ENCODE data around the gene ENTPD2.
A peak's percentile ranks its signal among the peaks of the same experiment; 100 is the strongest.
"Not testable (repeated sequence)": the region's sequence is repeated elsewhere in the genome, so short reads cannot be mapped to it uniquely, and the experiment has no call there.

Gene ENTPD2

DNA sequence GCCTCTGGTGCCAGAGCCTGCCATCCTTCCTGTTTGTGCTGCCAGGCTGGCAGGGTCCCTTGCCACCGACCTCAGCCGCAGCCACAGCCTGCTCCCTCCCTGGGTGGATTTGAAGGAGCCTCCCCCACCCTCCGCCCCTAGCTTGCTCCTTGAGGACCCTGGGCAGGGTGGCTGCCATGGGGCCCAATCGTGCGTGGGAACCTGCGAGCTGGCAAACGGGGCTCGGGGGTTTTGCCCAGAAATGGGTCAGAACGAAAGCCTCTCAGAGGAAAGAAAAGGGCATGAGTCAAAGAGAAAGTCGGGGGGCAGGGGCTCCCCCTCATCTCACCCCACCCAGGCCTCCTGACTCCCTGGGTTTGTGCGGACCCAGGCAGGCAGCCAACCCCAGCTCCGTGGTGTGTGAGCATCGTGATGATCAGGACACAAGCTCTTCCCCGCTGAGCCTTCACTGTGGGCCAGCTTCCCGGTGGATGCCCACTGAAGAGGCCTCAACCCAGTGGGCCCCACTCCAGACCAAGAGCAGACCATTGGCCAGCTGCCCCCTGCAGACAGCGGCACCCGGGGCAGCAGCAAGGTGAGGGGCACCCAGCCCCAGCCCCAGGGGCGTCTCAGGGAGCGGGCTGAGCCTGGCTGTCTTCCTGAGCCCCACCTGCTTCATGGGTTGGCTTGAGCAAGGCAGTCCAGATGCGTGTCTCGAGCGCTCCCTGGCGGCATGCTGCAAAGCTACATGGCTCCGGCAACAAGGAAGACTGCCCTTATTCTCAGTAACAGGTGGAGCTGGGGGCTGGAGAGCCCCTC is 19.0 kb downstream of the ENTPD2 start:
- no peaks in the 10 kb centered on the region for H3K79me2 ChIP-seq (ENCODE audit: control insufficient read depth, insufficient read depth, low read length)
- H3K36me3 ChIP-seq (ENCODE audit: control insufficient read depth, insufficient read depth, low read length): no peaks in the 10 kb centered on the region
- no peak overlapping the region for H4K5ac ChIP-seq (ENCODE audit: low read length)
- no peak overlapping the region for H2AK5ac ChIP-seq (ENCODE audit: low read length)
- WGBS (ENCODE audit: extremely low coverage, insufficient coverage, low lambda C conversion rate): no CpG with 5 or more reads among the region's 24 CpGs
- no peak overlapping the region for H3K9ac ChIP-seq (ENCODE audit: low read length)
- no peak overlapping the region for H2BK5ac ChIP-seq (ENCODE audit: low read length)
- no peak overlapping the region for H2BK15ac ChIP-seq (replicated peaks; ENCODE audit: low read depth)
- H3K79me1 ChIP-seq (ENCODE audit: low read length): no peaks in the 10 kb centered on the region
- no peak overlapping the region for H2BK120ac ChIP-seq (ENCODE audit: low read depth, low read length)
- H3K56ac ChIP-seq (ENCODE audit: low read length): no peak overlapping the region
- no peak overlapping the region for H3K4ac ChIP-seq (ENCODE audit: low read depth, low read length)
- H3K4me2 ChIP-seq (ENCODE audit: low read length): no peak overlapping the region
- no peak overlapping the region for H3K27ac ChIP-seq (ENCODE audit: low read depth, low read length)
- H3K4me1 ChIP-seq (ENCODE audit: control insufficient read depth, low read depth, low read length): no peaks in the 10 kb centered on the region
- H3K27me3 ChIP-seq (ENCODE audit: insufficient read depth, low read length, poor library complexity): no peaks in the 10 kb centered on the region
- H3K4me3 ChIP-seq (ENCODE audit: low read length): no peak overlapping the region
- H3K18ac ChIP-seq (ENCODE audit: low read length): no peak overlapping the region
- H4K8ac ChIP-seq (ENCODE audit: low read depth, low read length): no peak overlapping the region
- DNase-seq: peak; percentile 83
- H3K23ac ChIP-seq (ENCODE audit: low read length): no peak overlapping the region

DNA sequence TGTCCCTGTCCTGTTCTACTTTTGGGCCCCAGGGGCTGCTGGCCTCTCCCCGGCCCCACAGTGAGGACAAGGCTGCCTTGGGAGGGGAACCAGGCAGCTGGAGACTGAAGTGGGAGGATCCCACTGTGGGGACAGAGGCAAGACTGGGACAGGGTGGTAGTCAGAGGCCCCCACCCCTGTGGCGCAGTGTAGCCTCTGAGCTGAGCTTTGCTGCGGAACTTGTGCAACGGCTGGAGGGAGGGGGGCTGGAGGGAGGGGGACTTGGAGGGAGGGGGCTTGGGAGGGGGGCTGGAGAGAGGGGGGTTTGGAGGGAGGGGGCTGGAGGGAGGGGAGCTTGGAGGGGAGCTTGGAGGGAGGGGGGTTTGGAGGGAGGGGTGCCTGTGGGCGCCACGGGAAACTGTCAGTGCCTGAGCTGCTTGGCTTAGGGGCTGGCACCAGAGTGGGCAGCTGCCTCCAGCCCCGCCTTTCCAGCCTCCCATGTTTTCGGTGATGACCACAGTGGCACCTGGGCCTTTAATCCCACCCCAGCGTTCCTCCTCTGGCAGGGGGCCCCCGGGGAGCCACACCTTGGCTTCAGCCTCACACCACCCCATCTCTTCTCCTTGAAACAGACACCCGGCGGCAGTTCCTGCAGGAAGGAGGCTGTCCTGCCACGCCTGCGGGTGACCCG is 19.7 kb downstream of the ENTPD2 start:
- Histone ChIP-seq H3K4me1 (ENCODE audit: control insufficient read depth, low read depth, low read length) (no peaks in the 10 kb centered on the region), H3K4ac (ENCODE audit: low read depth, low read length) (no peak overlapping the region), H3K23ac (ENCODE audit: low read length) (no peak overlapping the region), H3K79me2 (ENCODE audit: control insufficient read depth, insufficient read depth, low read length) (no peaks in the 10 kb centered on the region), H2BK120ac (ENCODE audit: low read depth, low read length) (no peak overlapping the region), H3K27ac (ENCODE audit: low read depth, low read length) (no peak overlapping the region), H2AK5ac (ENCODE audit: low read length) (no peak overlapping the region), H4K5ac (ENCODE audit: low read length) (no peak overlapping the region), H3K36me3 (ENCODE audit: control insufficient read depth, insufficient read depth, low read length) (no peaks in the 10 kb centered on the region), H3K4me3 (ENCODE audit: low read length) (no peak overlapping the region), H4K8ac (ENCODE audit: low read depth, low read length) (no peak overlapping the region), H2BK5ac (ENCODE audit: low read length) (no peak overlapping the region), H3K9ac (ENCODE audit: low read length) (no peak overlapping the region), H3K56ac (ENCODE audit: low read length) (no peak overlapping the region), H3K18ac (ENCODE audit: low read length) (no peak overlapping the region), H3K27me3 (ENCODE audit: insufficient read depth, low read length, poor library complexity) (no peaks in the 10 kb centered on the region), H3K4me2 (ENCODE audit: low read length) (no peak overlapping the region), H3K79me1 (ENCODE audit: low read length) (no peaks in the 10 kb centered on the region), H2BK15ac (replicated peaks; ENCODE audit: low read depth) (no peak overlapping the region)
- no CpG with 5 or more reads among the region's 15 CpGs for WGBS (ENCODE audit: extremely low coverage, insufficient coverage, low lambda C conversion rate)
- DNase-seq: no peak

DNA sequence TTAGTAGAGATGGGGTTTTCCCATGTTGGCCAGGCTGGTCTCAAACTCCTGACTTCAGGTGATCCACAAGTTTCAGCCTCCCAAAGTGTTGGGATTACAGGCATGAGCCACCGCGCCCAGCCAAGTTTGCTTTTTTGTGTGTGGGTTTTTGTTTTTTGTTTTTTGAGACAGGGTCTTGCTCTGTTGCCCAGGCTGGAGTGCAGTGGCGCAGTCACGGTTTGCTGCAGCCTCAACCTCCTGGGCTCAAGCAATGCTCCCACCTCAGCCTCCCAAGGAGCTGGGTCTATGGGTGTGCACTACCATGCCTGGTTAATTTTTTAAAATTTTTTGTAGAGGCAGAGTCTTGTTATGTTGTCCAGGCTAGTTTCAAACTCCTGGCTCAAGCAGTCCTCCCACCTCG is 20.4 kb downstream of the ENTPD2 start:
- not testable (repeated sequence) for H4K8ac ChIP-seq (ENCODE audit: low read depth, low read length); H3K56ac ChIP-seq (ENCODE audit: low read length); H3K18ac ChIP-seq (ENCODE audit: low read length); H3K9ac ChIP-seq (ENCODE audit: low read length); H2BK120ac ChIP-seq (ENCODE audit: low read depth, low read length); H3K4me3 ChIP-seq (ENCODE audit: low read length); H2BK5ac ChIP-seq (ENCODE audit: low read length); H3K4me1 ChIP-seq (ENCODE audit: control insufficient read depth, low read depth, low read length); H3K4ac ChIP-seq (ENCODE audit: low read depth, low read length); H3K4me2 ChIP-seq (ENCODE audit: low read length); H3K36me3 ChIP-seq (ENCODE audit: control insufficient read depth, insufficient read depth, low read length); H3K27ac ChIP-seq (ENCODE audit: low read depth, low read length); H2BK15ac ChIP-seq (replicated peaks; ENCODE audit: low read depth); H3K79me2 ChIP-seq (ENCODE audit: control insufficient read depth, insufficient read depth, low read length); DNase-seq; H3K27me3 ChIP-seq (ENCODE audit: insufficient read depth, low read length, poor library complexity); H3K79me1 ChIP-seq (ENCODE audit: low read length); H2AK5ac ChIP-seq (ENCODE audit: low read length); H3K23ac ChIP-seq (ENCODE audit: low read length); H4K5ac ChIP-seq (ENCODE audit: low read length)
- WGBS (ENCODE audit: extremely low coverage, insufficient coverage, low lambda C conversion rate): no CpG with 5 or more reads among the region's 5 CpGs

DNA sequence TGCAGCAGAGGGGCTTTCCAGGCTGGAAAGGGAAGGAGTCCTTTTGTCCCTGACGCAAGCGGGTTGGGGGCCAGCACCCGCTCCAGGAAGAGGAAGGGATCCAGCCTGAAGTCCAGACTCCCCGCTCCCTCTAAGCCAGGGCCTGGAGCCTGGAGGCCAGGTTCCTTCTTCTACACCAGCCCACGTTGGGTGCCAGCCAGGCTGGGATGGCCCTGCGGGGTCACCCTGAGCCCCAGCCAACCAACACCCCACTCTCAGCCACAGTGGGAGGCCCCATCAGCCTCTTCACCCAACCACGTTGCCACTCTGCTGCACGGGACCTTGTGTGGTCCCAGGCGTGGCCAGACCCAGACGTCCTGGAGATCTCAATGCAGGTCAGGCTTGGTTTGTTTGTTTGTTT is 21.0 kb downstream of the ENTPD2 start:
- H3K79me2 ChIP-seq (ENCODE audit: control insufficient read depth, insufficient read depth, low read length): no peaks in the 10 kb centered on the region
- H2BK120ac ChIP-seq (ENCODE audit: low read depth, low read length): no peak overlapping the region
- no peak overlapping the region for H3K9ac ChIP-seq (ENCODE audit: low read length)
- no peak overlapping the region for H3K23ac ChIP-seq (ENCODE audit: low read length)
- no peak overlapping the region for H2BK15ac ChIP-seq (replicated peaks; ENCODE audit: low read depth)
- no peak overlapping the region for H3K56ac ChIP-seq (ENCODE audit: low read length)
- no peaks in the 10 kb centered on the region for H3K36me3 ChIP-seq (ENCODE audit: control insufficient read depth, insufficient read depth, low read length)
- H2AK5ac ChIP-seq (ENCODE audit: low read length): no peak overlapping the region
- H2BK5ac ChIP-seq (ENCODE audit: low read length): no peak overlapping the region
- H3K79me1 ChIP-seq (ENCODE audit: low read length): no peaks in the 10 kb centered on the region
- no peak overlapping the region for H3K4ac ChIP-seq (ENCODE audit: low read depth, low read length)
- H3K27me3 ChIP-seq (ENCODE audit: insufficient read depth, low read length, poor library complexity): no peaks in the 10 kb centered on the region
- no peak overlapping the region for H3K4me3 ChIP-seq (ENCODE audit: low read length)
- H3K27ac ChIP-seq (ENCODE audit: low read depth, low read length): no peak overlapping the region
- no peak overlapping the region for H4K8ac ChIP-seq (ENCODE audit: low read depth, low read length)
- H3K4me2 ChIP-seq (ENCODE audit: low read length): no peak overlapping the region
- no peak overlapping the region for H3K18ac ChIP-seq (ENCODE audit: low read length)
- no peaks in the 10 kb centered on the region for H3K4me1 ChIP-seq (ENCODE audit: control insufficient read depth, low read depth, low read length)
- no CpG with 5 or more reads among the region's 10 CpGs for WGBS (ENCODE audit: extremely low coverage, insufficient coverage, low lambda C conversion rate)
- DNase-seq: no peak
- no peak overlapping the region for H4K5ac ChIP-seq (ENCODE audit: low read length)

DNA sequence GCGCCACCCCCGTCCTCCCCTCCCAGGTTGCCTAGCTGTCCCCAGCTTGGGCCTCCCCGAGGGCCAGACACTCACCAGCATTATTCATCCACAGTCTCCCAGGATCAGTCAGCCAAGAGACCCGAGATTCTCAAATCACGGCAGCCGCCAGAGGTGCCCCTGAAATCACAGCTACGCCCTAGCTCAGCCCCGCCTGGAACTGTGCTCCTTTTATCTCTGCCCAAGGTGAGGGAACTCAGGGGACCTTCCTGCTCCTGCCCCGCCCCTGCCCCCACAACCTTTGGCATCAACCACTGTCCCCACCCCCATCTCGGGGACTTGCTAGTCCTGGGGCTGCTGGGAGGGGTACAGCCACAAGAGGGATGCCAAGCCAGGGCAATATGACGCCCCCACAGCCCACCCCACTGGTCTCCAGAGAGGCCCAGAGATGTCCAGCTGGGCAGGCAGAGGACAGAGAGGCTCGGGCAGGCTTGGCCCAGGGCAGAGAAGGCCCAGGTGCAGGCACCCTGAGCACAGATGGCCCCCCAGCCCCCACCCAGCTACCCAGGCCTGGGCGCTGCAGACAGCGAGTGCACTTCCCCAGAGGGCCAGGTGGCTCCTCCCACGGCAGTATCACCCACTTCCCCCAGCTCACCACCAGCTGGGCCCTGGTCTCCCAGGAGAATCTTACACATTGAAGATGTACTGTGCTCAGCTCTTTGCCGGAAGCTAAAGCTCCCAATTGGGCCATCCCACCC is 21.8 kb downstream of the ENTPD2 start, which contains the start of gene FUT7:
TSS of gene FUT7 (minus strand) at position 185 of the 737 bp plus-strand sequence. CDS start at position 88, 97 bp downstream.
- Histone ChIP-seq H3K79me1 (ENCODE audit: low read length) (no peaks in the 10 kb centered on the region), H3K4me2 (ENCODE audit: low read length) (no peak within 1 kb of the TSS), H3K4ac (ENCODE audit: low read depth, low read length) (no peak within 1 kb of the TSS), H3K27ac (ENCODE audit: low read depth, low read length) (no peak within 1 kb of the TSS), H3K9ac (ENCODE audit: low read length) (no peak within 1 kb of the TSS), H3K27me3 (ENCODE audit: insufficient read depth, low read length, poor library complexity) (no peaks in the 10 kb centered on the region), H3K36me3 (ENCODE audit: control insufficient read depth, insufficient read depth, low read length) (no peaks in the 10 kb centered on the region), H3K56ac (ENCODE audit: low read length) (no peak within 1 kb of the TSS), H2BK15ac (replicated peaks; ENCODE audit: low read depth) (no peak within 1 kb of the TSS), H3K79me2 (ENCODE audit: control insufficient read depth, insufficient read depth, low read length) (no peaks in the 10 kb centered on the region), H2BK120ac (ENCODE audit: low read depth, low read length) (no peak within 1 kb of the TSS), H3K4me1 (ENCODE audit: control insufficient read depth, low read depth, low read length) (no peaks in the 10 kb centered on the region), H3K23ac (ENCODE audit: low read length) (no peak within 1 kb of the TSS), H3K18ac (ENCODE audit: low read length) (no peak within 1 kb of the TSS), H2BK5ac (ENCODE audit: low read length) (no peak within 1 kb of the TSS), H4K5ac (ENCODE audit: low read length) (no peak within 1 kb of the TSS), H4K8ac (ENCODE audit: low read depth, low read length) (no peak within 1 kb of the TSS), H2AK5ac (ENCODE audit: low read length) (no peak within 1 kb of the TSS), H3K4me3 (ENCODE audit: low read length) (no peak within 1 kb of the TSS)
- no peak for DNase-seq
- WGBS (ENCODE audit: extremely low coverage, insufficient coverage, low lambda C conversion rate): no CpG with 5 or more reads among the region's 16 CpGs
